Suprapubic skin (tissue), 4 donors: ENCODE results near the gene GRIN1. TPM values are rescaled to one million over a fixed set of nuclear protein-coding genes. Genes with fewer than 3 reads are reported as not detected.

ENCODE experiments used
- DNase-seq, 2 donors: peaks; one replicate each; pipeline ENCODE4 v3.0.0-alpha.2; 2019; ENCODE audit warnings: low spot score in 2 of 2
- H3K27ac ChIP-seq: fragments of 200-600 bp; sonication (generic); one replicate; pipeline ENCODE4 v1.5.1; 2019
- H3K27me3 ChIP-seq: fragments of 200-600 bp; sonication (generic); one replicate; pipeline ENCODE4 v1.5.1; 2019
- H3K36me3 ChIP-seq: fragments of 200-600 bp; sonication (generic); one replicate; pipeline ENCODE4 v1.5.1; 2019
- H3K4me1 ChIP-seq: fragments of 200-600 bp; sonication (generic); one replicate; pipeline ENCODE4 v1.5.1; 2019
- H3K4me3 ChIP-seq: fragments of 200-600 bp; sonication (generic); one replicate; pipeline ENCODE4 v1.5.1; 2019; ENCODE audit warnings: mild to moderate bottlenecking
- H3K9me3 ChIP-seq: fragments of 200-600 bp; sonication (generic); one replicate; pipeline ENCODE4 v1.5.1; 2019
- CTCF ChIP-seq, 2 donors: fragments of 200-600 bp in 1 of 2; fragments of 450-650 bp in 1 of 2; sonication (generic) in 1 of 2; IDR thresholded peaks; one replicate each; pipeline ENCODE4 v1.5.1; 2016 to 2019; ENCODE audit warnings: antibody characterized with exemption in 2 of 2, mild to moderate bottlenecking in 1 of 2, moderate library complexity in 1 of 2
- EP300 ChIP-seq: sonication (generic); formaldehyde crosslinking; IDR thresholded peaks from one replicate; pipeline ENCODE4 v1.6.1; 2017; ENCODE audit warnings: antibody characterized with exemption
- POLR2A ChIP-seq, 2 donors: fragments of 450-650 bp; IDR thresholded peaks; one replicate each; pipeline ENCODE4 v1.6.1; 2017; ENCODE audit warnings: antibody characterized with exemption in 2 of 2, mild to moderate bottlenecking in 2 of 2, moderate library complexity in 2 of 2
- POLR2AphosphoS5 ChIP-seq, 3 donors: sonication (generic); formaldehyde crosslinking; IDR thresholded peaks; one replicate each; pipeline ENCODE4 v1.6.1; 2017; ENCODE audit warnings: antibody characterized with exemption in 3 of 3
- WGBS: methylation state at CpG from one replicate; pipeline ENCODE4 v1.1.5; 2018; 5-methylcytosine and 5-hydroxymethylcytosine counted together
- total RNA-seq, 4 donors: library from RNA; depleted of rRNA; stranded (reverse); fragments of >200 nt; gene quantifications; one replicate each; pipeline ENCODE4 v1.1.0, GENCODE V29; 2016

Gene GRIN1
- total RNA-seq, 4 donors from 2014 or later, result 0.16 to 0.25 (median 0.16) TPM; not detected in 1

GRCh38 chr9:137167747-137168572 lies 29.0 kb downstream of the GRIN1 start:
- DNase-seq, result no peak
- no peaks in the 10 kb centered on the region for H3K36me3 ChIP-seq
- TF ChIP-seq EP300, result no peak
- no peak for TF ChIP-seq POLR2AphosphoS5 (IDR thresholded peaks at IDR 0.05)
- no peak for TF ChIP-seq POLR2A (IDR thresholded peaks at IDR 0.05)
- 16% methylated on average over 10 of the region's 57 CpGs for WGBS
- H3K27ac ChIP-seq, result peak overlapping the region; percentile 79
- no peaks in the 10 kb centered on the region for H3K9me3 ChIP-seq
- peaks cover 43% of the 10 kb centered on the region for H3K4me1 ChIP-seq
- H3K4me3 ChIP-seq, result peak overlapping the region; percentile 50
- H3K27me3 ChIP-seq, result peaks cover 100% of the 10 kb centered on the region

GRCh38 chr9:137168573-137168903 lies 29.6 kb downstream of the GRIN1 start:
- WGBS, result no CpG with 5 or more reads among the region's 36 CpGs
- Histone ChIP-seq H3K27me3 (peaks cover 95% of the 10 kb centered on the region), H3K9me3 (no peaks in the 10 kb centered on the region), H3K4me3 (peak overlapping the region; percentile 50), H3K36me3 (no peaks in the 10 kb centered on the region), H3K27ac (peak overlapping the region; percentile 79), H3K4me1 (peaks cover 43% of the 10 kb centered on the region)
- TF ChIP-seq EP300 (no peak), POLR2AphosphoS5 (IDR thresholded peaks at IDR 0.05) (no peak), POLR2A (IDR thresholded peaks at IDR 0.05) (no peak), CTCF (IDR thresholded peaks at IDR 0.05) (no peak)
- no peak for DNase-seq

GRCh38 chr9:137168904-137169856 lies 30.2 kb downstream of the GRIN1 start:
- Histone ChIP-seq H3K4me1 (peaks cover 48% of the 10 kb centered on the region), H3K27ac (peak overlapping the region; percentile 79), H3K36me3 (no peaks in the 10 kb centered on the region), H3K4me3 (peak overlapping the region; percentile 50), H3K9me3 (no peaks in the 10 kb centered on the region), H3K27me3 (peaks cover 89% of the 10 kb centered on the region)
- 0% methylated on average over 16 of the region's 124 CpGs for WGBS
- DNase-seq, result no peak
- no peak for TF ChIP-seq POLR2AphosphoS5 (IDR thresholded peaks at IDR 0.05)
- no peak for TF ChIP-seq EP300
- TF ChIP-seq CTCF (IDR thresholded peaks at IDR 0.05), result no peak
- no peak for TF ChIP-seq POLR2A (IDR thresholded peaks at IDR 0.05)

GRCh38 chr9:137169896-137170358 lies 31.0 kb downstream of the GRIN1 start, which contains the start of gene LRRC26:
LRRC26 (minus strand) TSS chr9:137170051; CDS start chr9:137169943, 108 bp downstream.
- Histone ChIP-seq H3K36me3 (no peaks in the 10 kb centered on the region), H3K9me3 (no peaks in the 10 kb centered on the region), H3K4me1 (peaks cover 56% of the 10 kb centered on the region), H3K27me3 (peaks cover 82% of the 10 kb centered on the region), H3K4me3 (peak within 1 kb of the TSS; percentile 50), H3K27ac (peak within 1 kb of the TSS; percentile 79)
- no peak for DNase-seq
- 4% methylated on average over 12 of the region's 41 CpGs for WGBS
- no peak for TF ChIP-seq EP300
- TF ChIP-seq POLR2AphosphoS5 (IDR thresholded peaks at IDR 0.05), result no peak
- TF ChIP-seq POLR2A (IDR thresholded peaks at IDR 0.05), result no peak
- TF ChIP-seq CTCF (IDR thresholded peaks at IDR 0.05), result no peak

GRCh38 chr9:137170486-137171148 lies 31.7 kb downstream of the GRIN1 start:
- Histone ChIP-seq H3K27me3 (peaks cover 75% of the 10 kb centered on the region), H3K27ac (peak overlapping the region; percentile 79), H3K9me3 (no peaks in the 10 kb centered on the region), H3K4me1 (peaks cover 61% of the 10 kb centered on the region), H3K36me3 (no peaks in the 10 kb centered on the region), H3K4me3 (no peak overlapping the region)
- DNase-seq, result no peak
- 56% methylated on average over 8 of the region's 14 CpGs for WGBS
- TF ChIP-seq EP300, result no peak
- TF ChIP-seq CTCF (IDR thresholded peaks at IDR 0.05), result no peak
- TF ChIP-seq POLR2AphosphoS5 (IDR thresholded peaks at IDR 0.05), result no peak
- TF ChIP-seq POLR2A (IDR thresholded peaks at IDR 0.05), result no peak
